Endothelial cell of umbilical vein (primary cell): Measurements from ENCODE around the gene TMEM154. TPM values are rescaled to one million over a fixed set of nuclear protein-coding genes. Genes with fewer than 3 reads are reported as not detected.

Source experiments
- BruUV-seq: library from RNA; stranded (reverse); fragments of 400-500 nt; replicated peaks from 2 replicates; lab custom pipeline; 2021; lab: Mats Ljungman, UMichigan
- CTCF ChIA-PET: fragments of 300-600, 350-600 bp; sonication (Branson Sonifier 250); formaldehyde crosslinking; loops from one replicate; lab custom pipeline; 2021; ENCODE audit warnings: antibody characterized with exemption, inconsistent platforms; lab: Charles Lee
- POLR2A ChIA-PET: fragments of 300-600, 350-600 bp; sonication (Branson Sonifier 250); formaldehyde crosslinking; loops from one replicate; lab custom pipeline; 2021; ENCODE audit warnings: antibody characterized with exemption, inconsistent platforms; lab: Charles Lee
- DNase-seq: peaks from one replicate; pipeline ENCODE4 v3.0.0-alpha.2; 2011; ENCODE audit warnings: low read depth, low spot score
- FAIRE-seq: peaks from 2 replicates; lab custom pipeline; 2011; peaks lifted over from hg19 to GRCh38; lab: Jason Lieb, UNC
- H2AFZ ChIP-seq: 2 replicates; pipeline ENCODE4 v1.6.0; 2012; ENCODE audit warnings: low read depth, low read length, control low read depth, inconsistent platforms
- H3K27ac ChIP-seq: 2 replicates; pipeline ENCODE4 v1.5.1; 2011; ENCODE audit warnings: low read depth, mild to moderate bottlenecking, control low read depth, low read length, moderate library complexity; ENCODE audit not compliant: insufficient read depth
- H3K27me3 ChIP-seq, 2 experiments: 2 replicates each; pipeline versions ENCODE4 v1.6.0 to v1.6.1; 2011; ENCODE audit warnings: low read length in 2 of 2, mixed read lengths in 1 of 2; ENCODE audit not compliant: control insufficient read depth in 2 of 2, insufficient read depth in 2 of 2
- H3K36me3 ChIP-seq, 2 experiments: 2 replicates in 1 of 2; 3 replicates in 1 of 2; pipeline ENCODE4 v1.5.1; 2011; ENCODE audit warnings: low read length in 2 of 2, mild to moderate bottlenecking in 1 of 2, moderate library complexity in 1 of 2; ENCODE audit not compliant: control insufficient read depth in 2 of 2, insufficient read depth in 2 of 2; ENCODE audit errors: extremely low read depth in 1 of 2
- H3K4me1 ChIP-seq: 3 replicates; pipeline ENCODE4 v1.5.1; 2011; ENCODE audit warnings: mild to moderate bottlenecking, low read length; ENCODE audit not compliant: control insufficient read depth, insufficient read depth; ENCODE audit errors: extremely low read depth
- H3K4me2 ChIP-seq: 2 replicates; pipeline ENCODE4 v1.6.1; 2011; ENCODE audit warnings: low read length, control low read depth, mixed read lengths; ENCODE audit not compliant: insufficient read depth
- H3K4me3 ChIP-seq, 3 experiments: fragments of 200-600 bp in 1 of 3; sonication (generic), shearing (Covaris generic) in 1 of 3; replicated peaks in 1 of 3; 2 replicates each; pipeline ENCODE4 v1.5.1; 2011 to 2016; ENCODE audit warnings: control low read depth in 3 of 3, low read length in 3 of 3, mild to moderate bottlenecking in 2 of 3, inconsistent platforms in 1 of 3, low read depth in 1 of 3, moderate library complexity in 1 of 3; ENCODE audit not compliant: insufficient read depth in 1 of 3
- H3K79me2 ChIP-seq: 2 replicates; pipeline ENCODE4 v1.6.0; 2012; ENCODE audit warnings: low read length, inconsistent platforms; ENCODE audit not compliant: control insufficient read depth, insufficient read depth
- H3K9ac ChIP-seq: replicated peaks from 2 replicates; pipeline ENCODE3; 2011; ENCODE audit warnings: low read length, control low read depth; ENCODE audit not compliant: insufficient read depth; ENCODE audit errors: extremely low read depth
- H3K9me1 ChIP-seq: replicated peaks from 3 replicates; pipeline ENCODE4 v1.6.0; 2011; ENCODE audit warnings: mild to moderate bottlenecking, low read length; ENCODE audit not compliant: control insufficient read depth, insufficient read depth; ENCODE audit errors: extremely low read depth
- H3K9me3 ChIP-seq: replicated peaks from 2 replicates; pipeline ENCODE4 v1.5.1; 2012; ENCODE audit warnings: low read length, inconsistent platforms; ENCODE audit not compliant: control insufficient read depth, insufficient read depth
- H4K20me1 ChIP-seq: replicated peaks from 2 replicates; pipeline ENCODE3; 2011; ENCODE audit warnings: mild to moderate bottlenecking, low read length; ENCODE audit not compliant: control insufficient read depth, insufficient read depth; ENCODE audit errors: extremely low read depth
- CTCF ChIP-seq, 2 donors: IDR thresholded peaks; 1 replicate in 1 of 2; 2 replicates in 1 of 2; pipeline ENCODE4 v1.5.1; 2011; ENCODE audit warnings: low read length in 2 of 2, mild to moderate bottlenecking in 2 of 2, moderate library complexity in 2 of 2, control low read depth in 1 of 2, inconsistent platforms in 1 of 2, low read depth in 1 of 2; ENCODE audit not compliant: insufficient read depth in 1 of 2; ENCODE audit errors: extremely low read depth in 1 of 2
- EZH2 ChIP-seq: IDR thresholded peaks from 2 replicates; pipeline ENCODE4 v1.6.1; 2012; ENCODE audit warnings: borderline replicate concordance, low read depth, mild to moderate bottlenecking, moderate library complexity, low read length, inconsistent platforms; ENCODE audit not compliant: severe bottlenecking
- FOS ChIP-seq: IDR thresholded peaks from 2 replicates; pipeline ENCODE4 v1.6.1; 2011; ENCODE audit warnings: mild to moderate bottlenecking, low read length, moderate library complexity, borderline replicate concordance; ENCODE audit not compliant: insufficient read depth
- GATA2 ChIP-seq: IDR thresholded peaks from 2 replicates; pipeline ENCODE4 v1.7.0; 2011; ENCODE audit warnings: low read depth, mild to moderate bottlenecking, moderate library complexity, mixed read lengths, low read length; ENCODE audit not compliant: insufficient read length, insufficient read depth
- JUN ChIP-seq: IDR thresholded peaks from 2 replicates; pipeline ENCODE4 v1.6.1; 2011; ENCODE audit warnings: borderline replicate concordance, low read depth; ENCODE audit not compliant: insufficient read length, insufficient read depth
- MAX ChIP-seq: IDR thresholded peaks from 2 replicates; pipeline ENCODE4 v1.6.1; 2011; ENCODE audit not compliant: insufficient read depth, insufficient read length
- MYC ChIP-seq: IDR thresholded peaks from one replicate; pipeline ENCODE4 v1.6.1; 2011; ENCODE audit warnings: mild to moderate bottlenecking, low read depth, low read length
- POLR2A ChIP-seq: IDR thresholded peaks from 2 replicates; pipeline ENCODE4 v1.6.1; 2012; ENCODE audit warnings: low read depth, mild to moderate bottlenecking, control low read depth, low read length
- POLR2AphosphoS5 ChIP-seq: IDR thresholded peaks from 2 replicates; pipeline ENCODE4 v1.6.1; 2012; ENCODE audit warnings: low read depth, mild to moderate bottlenecking, control low read depth, low read length, moderate library complexity; ENCODE audit not compliant: insufficient read depth
- dilution Hi-C: fragments of 300-500 bp; cut with MboI; formaldehyde crosslinking; loops from one replicate; pipeline ENCODE4 v1.15.0; 2019; ENCODE audit warnings: low sequenced_read_pairs; ENCODE audit not compliant: extremely low pct_ligation_motif_present
- intact Hi-C: fragments of 100-400 bp; cut with micrococcal nuclease; formaldehyde crosslinking; loops from one replicate; pipeline ENCODE4 v1.10.0; 2022
- polyA plus RNA-seq, 4 experiments: library from polyadenylated mRNA; depleted of rRNA in 3 of 4; stranded (reverse) in 3 of 4; unstranded in 1 of 4; fragments of >200 nt; gene quantifications; 2 replicates each; pipeline versions ENCODE4 v1.2.1 to v1.2.3, GENCODE V29; 2011 to 2012; ENCODE audit warnings: missing spikeins in 1 of 4
- total RNA-seq: library from RNA; stranded (reverse); gene quantifications from 2 replicates; pipeline ENCODE4 v1.2.3, GENCODE V29; 2021

TMEM154 gene
- total and polyA plus RNA-seq, 2 donors (not counting 3 experiments of a cell fraction or from before 2014, with no cell fraction given): 5.4 to 50.0 TPM

GRCh38 chr4:152709675-152710438 lies 30.1 kb upstream of the TMEM154 start:
- Histone ChIP-seq H4K20me1 (no peaks in the 10 kb centered on the region), H3K27me3 (peaks cover 3 to 5% of the 10 kb centered on the region in 2 experiments), H3K4me3 (no peak overlapping the region), H3K9me3 (no peaks in the 10 kb centered on the region), H3K9ac (no peak overlapping the region), H3K36me3 (no peaks in the 10 kb centered on the region), H3K79me2 (no peaks in the 10 kb centered on the region), H3K9me1 (no peaks in the 10 kb centered on the region), H2AFZ (no peak overlapping the region), H3K27ac (no peak overlapping the region), H3K4me2 (no peak overlapping the region), H3K4me1 (no peaks in the 10 kb centered on the region)
- FAIRE-seq (no peak), DNase-seq (no peak)
- intact Hi-C loops (no loop called here), dilution Hi-C loops (no loop called here)
- no peak for TF ChIP-seq EZH2
- TF ChIP-seq POLR2A: no peak
- TF ChIP-seq MYC: no peak
- no peak for TF ChIP-seq GATA2
- TF ChIP-seq CTCF (IDR thresholded peaks at IDR 0.05; ENCODE audit: extremely low read depth in 1 of 2, insufficient read depth in 1 of 2, low read depth in 1 of 2, low read length in 2 of 2): no peak
- TF ChIP-seq JUN: no peak
- TF ChIP-seq FOS: no peak
- no peak for TF ChIP-seq POLR2AphosphoS5
- no peak for TF ChIP-seq MAX
- no TSS peak for BruUV-seq
- POLR2A ChIA-PET: no interaction called here
- CTCF ChIA-PET: interaction anchor here (0.9 kb wide), 1 partner anchor 13 kb away, joined by 3 read pairs; no protein-coding TSS in a partner anchor
